ENCODE results near the gene ACSF2. TPM values are rescaled to one million over a fixed set of nuclear protein-coding genes. Genes with fewer than 3 reads are reported as not detected.

ACSF2 gene
- total RNA-seq, 1 experiment from 2014 or later: 12.2 TPM

- Mint-ChIP-seq H3K27me3 (ENCODE audit: low read depth) (no peaks in the 10 kb centered on the region), H3K36me3 (ENCODE audit: insufficient read depth in 1 of 3, low read depth in 3 of 3) (no peaks in the 10 kb centered on the region), H3K27ac (no peak overlapping the region; a peak in 1 of 7 replicates), H3K4me1 (peaks cover 11 to 12% of the 10 kb centered on the region in 2 experiments), H3K9me3 (no peaks in the 10 kb centered on the region), H3K4me3 (no peak overlapping the region)
- H3K9me3 ChIP-seq (ENCODE audit: control insufficient read depth, low read depth, low read length): no peaks in the 10 kb centered on the region
- no peak overlapping the region for H3K4me2 ChIP-seq (ENCODE audit: insufficient read depth, insufficient read length, low read length)
- H3K27me3 ChIP-seq (ENCODE audit: insufficient read depth, low read length): no peaks in the 10 kb centered on the region
- H2BK15ac ChIP-seq (ENCODE audit: low read depth, low read length): no peak overlapping the region
- no peak overlapping the region for H3T11ph ChIP-seq (ENCODE audit: low read length)
- H3K23ac ChIP-seq (ENCODE audit: insufficient read length, low read depth, low read length): no peak overlapping the region
- H2BK12ac ChIP-seq (ENCODE audit: insufficient read length, low read depth, low read length): no peak overlapping the region
- no peak for DNase-seq
- no peak overlapping the region for H2BK5ac ChIP-seq (ENCODE audit: insufficient read length, low read length)
- no peak overlapping the region for H3K14ac ChIP-seq (ENCODE audit: insufficient read depth, low read length)
- no peak overlapping the region for H2BK20ac ChIP-seq (ENCODE audit: low read depth, low read length, poor library complexity, severe bottlenecking)
- H3K4me1 ChIP-seq (ENCODE audit: insufficient read depth, low read length): no peaks in the 10 kb centered on the region
- H3K9ac ChIP-seq (ENCODE audit: extremely low read depth, insufficient read length, low read length): no peak overlapping the region
- no peak for TF ChIP-seq CTCF (conservative IDR thresholded peaks at IDR 0.05)
- no peak overlapping the region for H2AK5ac ChIP-seq (ENCODE audit: insufficient read length, low read length)
- H3K56ac ChIP-seq (ENCODE audit: insufficient read length, low read depth, low read length): no peak overlapping the region
- H3K79me1 ChIP-seq (ENCODE audit: insufficient read depth, low read depth, low read length, poor library complexity, severe bottlenecking): no peaks in the 10 kb centered on the region
- no peaks in the 10 kb centered on the region for H3K79me2 ChIP-seq (ENCODE audit: insufficient read depth, low read length)
- H3K27ac ChIP-seq (ENCODE audit: insufficient read length, low read depth, low read length): no peak overlapping the region
- H4K5ac ChIP-seq (ENCODE audit: insufficient read length, low read depth, low read length): no peak overlapping the region
- no peak overlapping the region for H3K4ac ChIP-seq (ENCODE audit: low read depth, low read length)
- H4K8ac ChIP-seq (replicated peaks; ENCODE audit: insufficient read length, low read depth, low read length): no peak overlapping the region
- no peak overlapping the region for H3K18ac ChIP-seq (ENCODE audit: insufficient read length, low read depth, low read length)
- H3K23me2 ChIP-seq (ENCODE audit: insufficient read length, low read depth, low read length, poor library complexity, severe bottlenecking): no peaks in the 10 kb centered on the region
- H4K20me1 ChIP-seq (ENCODE audit: control insufficient read depth, insufficient read depth, insufficient read length): no peaks in the 10 kb centered on the region
- no peak overlapping the region for H2AFZ ChIP-seq (ENCODE audit: low read length)
- WGBS (ENCODE audit: extremely low coverage, insufficient read length, low lambda C conversion rate): no CpG with 5 or more reads among the region's 3 CpGs
- no peak overlapping the region for H2BK120ac ChIP-seq (ENCODE audit: low read depth, low read length, poor library complexity, severe bottlenecking)
- no peak overlapping the region for H4K91ac ChIP-seq (ENCODE audit: insufficient read length, low read depth, low read length)
Observed at GRCh38 chr17:50443505-50443974, 17.5 kb downstream of the ACSF2 start.
